Measurements from ENCODE around the gene SRSF1. TPM values are rescaled to one million over a fixed set of nuclear protein-coding genes. Genes with fewer than 3 reads are reported as not detected.

SRSF1 gene
- total RNA-seq, 1 donor from 2014 or later: 258 TPM

GRCh38 chr17:58028578-58028977 is 21.5 kb upstream of the SRSF1 start:
- no peak for DNase-seq (ENCODE audit: low spot score in 2 of 2, unreplicated experiment in 2 of 2)
- no peak overlapping the region for H3K4me3 Mint-ChIP-seq
- peaks cover under 1% of the 10 kb centered on the region for H3K4me1 Mint-ChIP-seq
- TF ChIP-seq CTCF (IDR thresholded peaks at IDR 0.05; ENCODE audit: unreplicated experiment): no peak
- peaks cover 4% of the 10 kb centered on the region for H3K27me3 Mint-ChIP-seq (ENCODE audit: low read depth)
- H3K9me3 Mint-ChIP-seq: peaks cover 16% of the 10 kb centered on the region
- peaks cover 2% of the 10 kb centered on the region for H3K36me3 Mint-ChIP-seq
- H3K27ac Mint-ChIP-seq: no peak overlapping the region

GRCh38 chr17:58020401-58020800 is 13.4 kb upstream of the SRSF1 start:
- no peak for TF ChIP-seq CTCF (IDR thresholded peaks at IDR 0.05; ENCODE audit: unreplicated experiment)
- no peak overlapping the region for H3K27ac Mint-ChIP-seq

GRCh38 chr17:58019521-58019920 is 12.5 kb upstream of the SRSF1 start:
- Mint-ChIP-seq H3K4me3 (no peak overlapping the region), H3K27me3 (ENCODE audit: low read depth) (no peaks in the 10 kb centered on the region)
- DNase-seq (ENCODE audit: low spot score in 2 of 2, unreplicated experiment in 2 of 2): no peak

More at GRCh38 chr17:58020401-58020800, 13.4 kb upstream of the SRSF1 start:
- Mint-ChIP-seq H3K4me1 (peaks cover 8% of the 10 kb centered on the region), H3K36me3 (no peaks in the 10 kb centered on the region), H3K27me3 (ENCODE audit: low read depth) (no peaks in the 10 kb centered on the region), H3K9me3 (no peaks in the 10 kb centered on the region), H3K4me3 (no peak overlapping the region)
- no peak for DNase-seq (ENCODE audit: low spot score in 2 of 2, unreplicated experiment in 2 of 2)

GRCh38 chr17:58019039-58019438 is 12.0 kb upstream of the SRSF1 start:
- H3K4me3 Mint-ChIP-seq: no peak overlapping the region
- TF ChIP-seq CTCF (IDR thresholded peaks at IDR 0.05; ENCODE audit: unreplicated experiment): no peak
- no peaks in the 10 kb centered on the region for H3K36me3 Mint-ChIP-seq
- no peak overlapping the region for H3K27ac Mint-ChIP-seq
- H3K9me3 Mint-ChIP-seq: no peaks in the 10 kb centered on the region
- no peak for DNase-seq (ENCODE audit: low spot score in 2 of 2, unreplicated experiment in 2 of 2)
- peaks cover 8% of the 10 kb centered on the region for H3K4me1 Mint-ChIP-seq
- H3K27me3 Mint-ChIP-seq (ENCODE audit: low read depth): no peaks in the 10 kb centered on the region

More at GRCh38 chr17:58019521-58019920, 12.5 kb upstream of the SRSF1 start:
- H3K27ac Mint-ChIP-seq: no peak overlapping the region
- peaks cover 8% of the 10 kb centered on the region for H3K4me1 Mint-ChIP-seq
- no peaks in the 10 kb centered on the region for H3K9me3 Mint-ChIP-seq
- no peaks in the 10 kb centered on the region for H3K36me3 Mint-ChIP-seq
- TF ChIP-seq CTCF (IDR thresholded peaks at IDR 0.05; ENCODE audit: unreplicated experiment): no peak

GRCh38 chr17:58010067-58010799 is 3.2 kb upstream of the SRSF1 start:
- no peak for DNase-seq (ENCODE audit: low spot score in 2 of 2, unreplicated experiment in 2 of 2)
- no peak for TF ChIP-seq CTCF (IDR thresholded peaks at IDR 0.05; ENCODE audit: unreplicated experiment)
- Mint-ChIP-seq H3K4me1 (peaks cover 21% of the 10 kb centered on the region), H3K27me3 (ENCODE audit: low read depth) (no peaks in the 10 kb centered on the region), H3K9me3 (no peaks in the 10 kb centered on the region), H3K36me3 (peaks cover 8% of the 10 kb centered on the region), H3K27ac (no peak overlapping the region), H3K4me3 (no peak overlapping the region)

Data from mesothelial cell of epicardium (in vitro differentiated cells).